ENCODE measurements around the gene FERMT2.
A peak's percentile ranks its signal among the peaks of the same experiment; 100 is the strongest.

The FERMT2 gene

DNA sequence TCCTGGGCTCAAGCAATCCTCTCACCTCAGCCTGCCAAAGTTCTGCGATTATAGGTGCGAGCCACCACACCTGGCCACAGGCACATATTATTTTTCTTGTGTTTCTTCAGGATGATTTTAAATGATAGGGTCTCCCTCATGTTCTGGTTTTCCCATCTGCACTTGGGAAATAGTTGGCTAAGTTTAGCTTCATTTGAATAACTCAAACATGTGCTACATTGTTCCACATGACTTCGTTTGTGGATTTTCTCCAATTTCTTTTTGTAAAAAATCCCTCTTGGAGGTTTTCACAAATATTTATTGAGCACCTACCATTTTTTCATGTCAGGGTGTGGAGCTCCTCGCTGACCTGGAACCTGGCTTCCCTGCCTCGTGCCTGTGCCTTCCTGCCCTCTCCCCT is 104.3 kb downstream of the FERMT2 start:
- no peak overlapping the region for H3K4me3 ChIP-seq (ENCODE audit: low read length)
- TF ChIP-seq, protein P1, sequence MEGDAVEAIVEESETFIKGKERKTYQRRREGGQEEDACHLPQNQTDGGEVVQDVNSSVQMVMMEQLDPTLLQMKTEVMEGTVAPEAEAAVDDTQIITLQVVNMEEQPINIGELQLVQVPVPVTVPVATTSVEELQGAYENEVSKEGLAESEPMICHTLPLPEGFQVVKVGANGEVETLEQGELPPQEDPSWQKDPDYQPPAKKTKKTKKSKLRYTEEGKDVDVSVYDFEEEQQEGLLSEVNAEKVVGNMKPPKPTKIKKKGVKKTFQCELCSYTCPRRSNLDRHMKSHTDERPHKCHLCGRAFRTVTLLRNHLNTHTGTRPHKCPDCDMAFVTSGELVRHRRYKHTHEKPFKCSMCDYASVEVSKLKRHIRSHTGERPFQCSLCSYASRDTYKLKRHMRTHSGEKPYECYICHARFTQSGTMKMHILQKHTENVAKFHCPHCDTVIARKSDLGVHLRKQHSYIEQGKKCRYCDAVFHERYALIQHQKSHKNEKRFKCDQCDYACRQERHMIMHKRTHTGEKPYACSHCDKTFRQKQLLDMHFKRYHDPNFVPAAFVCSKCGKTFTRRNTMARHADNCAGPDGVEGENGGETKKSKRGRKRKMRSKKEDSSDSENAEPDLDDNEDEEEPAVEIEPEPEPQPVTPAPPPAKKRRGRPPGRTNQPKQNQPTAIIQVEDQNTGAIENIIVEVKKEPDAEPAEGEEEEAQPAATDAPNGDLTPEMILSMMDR (conservative IDR thresholded peaks at IDR 0.05; ENCODE audit: low read length) = no peak
- DNase-seq (ENCODE audit: low read depth) = peak; percentile 22

DNA sequence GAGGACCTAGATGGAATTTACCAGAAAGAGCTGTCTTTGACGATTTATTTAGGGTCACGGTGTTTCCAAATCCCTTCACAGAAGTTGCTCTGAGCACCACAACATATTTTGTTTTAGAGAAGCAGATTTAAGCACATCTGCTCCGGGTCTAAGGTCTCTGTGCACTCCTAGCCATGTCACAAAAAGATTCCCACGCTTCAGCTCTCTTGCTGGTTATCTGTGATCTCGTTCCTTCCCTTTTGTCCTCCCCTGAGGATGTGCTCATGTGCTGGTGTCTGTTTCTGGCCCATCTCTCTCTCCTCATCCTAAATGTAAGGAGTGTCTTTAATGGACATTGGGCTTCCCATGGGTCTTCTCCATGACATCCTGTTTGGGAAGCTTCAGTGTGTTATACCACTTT is 105.8 kb downstream of the FERMT2 start:
- TF ChIP-seq, protein P1 (conservative IDR thresholded peaks at IDR 0.05; ENCODE audit: low read length) = no peak
- no peak overlapping the region for H3K4me3 ChIP-seq (ENCODE audit: low read length)
- DNase-seq (ENCODE audit: low read depth) = peak; percentile 24

DNA sequence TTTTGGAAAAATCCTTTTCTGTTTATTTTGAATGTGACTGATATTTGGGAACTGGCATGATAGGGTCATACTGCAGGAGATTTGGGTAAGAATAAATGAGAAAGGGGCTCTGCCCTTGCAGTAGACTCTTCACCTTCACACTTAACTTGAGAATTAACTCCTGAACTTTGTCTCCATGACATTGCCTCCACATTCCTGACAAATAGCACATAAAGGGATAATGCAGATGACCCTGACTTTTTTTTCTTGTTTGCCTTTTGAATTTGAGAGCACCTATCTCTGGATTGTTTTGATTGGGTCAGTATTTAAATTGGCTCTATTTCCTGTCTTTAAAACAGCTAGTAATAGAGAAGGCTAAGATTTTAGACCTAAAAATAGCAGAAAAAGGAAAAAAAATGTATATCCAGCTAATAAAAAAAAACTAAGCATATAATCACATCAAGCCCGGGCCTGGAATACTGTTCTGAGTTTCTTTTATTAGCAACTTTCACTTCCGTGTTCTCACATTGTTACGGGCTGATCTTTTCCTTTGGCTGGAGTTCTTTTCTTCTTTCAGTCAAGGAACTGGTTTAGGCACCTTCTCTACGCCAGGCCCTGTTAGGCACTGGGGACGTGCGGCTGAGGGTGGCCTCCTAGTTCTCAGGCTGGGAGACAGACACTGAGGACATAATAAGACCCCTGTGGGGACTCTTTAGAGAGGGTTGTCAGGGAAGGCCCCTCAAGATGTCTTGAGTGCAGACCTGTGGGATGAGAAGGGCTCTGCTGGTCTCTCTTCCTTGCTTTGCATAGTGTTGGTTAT is 106.4 kb downstream of the FERMT2 start:
- H3K4me3 ChIP-seq (ENCODE audit: low read length) = no peak overlapping the region
- DNase-seq (ENCODE audit: low read depth) = peak; percentile 28
- TF ChIP-seq, protein P1 (conservative IDR thresholded peaks at IDR 0.05; ENCODE audit: low read length) = no peak

DNA sequence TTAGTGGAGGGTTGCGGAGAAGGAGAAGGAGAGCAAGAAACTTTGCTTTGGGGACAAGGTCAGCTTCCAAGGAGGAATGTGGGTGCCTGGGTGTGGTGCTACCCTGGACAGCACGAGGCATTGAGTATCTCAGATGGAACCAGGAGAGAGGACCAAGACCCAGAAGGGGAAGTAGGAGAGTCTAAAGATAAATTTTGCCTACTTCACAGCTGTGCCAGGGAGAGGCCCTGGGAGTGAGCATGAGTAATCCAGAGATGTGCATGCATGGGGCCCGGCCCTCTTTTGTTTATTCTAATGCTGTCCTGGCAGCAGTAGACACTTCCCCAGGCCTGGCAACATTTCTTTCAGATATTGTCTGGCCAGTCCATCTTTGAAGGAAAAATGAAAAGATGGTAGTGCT is 110.0 kb downstream of the FERMT2 start:
- no peak overlapping the region for H3K4me3 ChIP-seq (ENCODE audit: low read length)
- DNase-seq (ENCODE audit: low read depth) = peak; percentile 69
- TF ChIP-seq, protein P1 (conservative IDR thresholded peaks at IDR 0.05; ENCODE audit: low read length) = no peak

DNA sequence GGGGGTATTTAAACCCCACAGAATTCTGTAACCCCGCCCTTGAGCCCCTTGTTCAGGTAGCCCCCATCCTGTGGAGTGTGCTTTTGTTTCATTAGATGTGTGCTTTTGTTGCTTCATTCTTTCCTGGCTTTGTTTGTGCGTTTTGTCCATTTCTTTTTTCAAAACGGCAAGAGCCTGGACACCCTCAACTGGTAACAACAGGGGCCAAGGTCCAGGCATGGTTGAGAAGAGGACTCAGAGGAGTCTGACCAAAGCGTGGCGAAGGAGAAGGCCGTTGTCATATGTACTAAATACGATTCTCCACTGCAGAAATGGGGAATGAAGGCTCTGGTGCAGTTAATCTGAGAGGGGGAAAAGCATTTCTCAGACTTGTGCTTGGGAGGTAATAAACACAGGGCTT is 113.4 kb downstream of the FERMT2 start:
- no peak overlapping the region for H3K4me3 ChIP-seq (ENCODE audit: low read length)
- TF ChIP-seq, protein P1 (conservative IDR thresholded peaks at IDR 0.05; ENCODE audit: low read length) = no peak
- no peak for DNase-seq (ENCODE audit: low read depth)

DNA sequence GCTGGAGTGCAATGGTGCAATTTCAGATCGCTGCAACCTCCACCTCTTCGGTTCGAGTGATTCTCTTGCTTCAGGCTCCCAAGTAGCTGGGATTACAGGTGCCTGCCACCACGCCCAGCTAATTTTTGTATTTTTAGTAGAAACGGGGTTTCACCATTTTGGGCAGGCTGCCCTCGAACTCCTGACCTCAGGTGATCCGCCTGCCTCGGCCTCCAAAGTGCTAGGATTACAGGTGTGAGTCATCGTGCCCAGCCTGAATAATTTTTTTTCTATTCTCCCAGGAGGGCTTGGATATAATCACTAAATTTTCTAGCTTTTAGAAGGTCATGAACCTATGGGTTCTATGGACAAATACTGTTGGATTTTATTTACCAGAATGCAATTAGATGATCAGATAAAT is 114.8 kb downstream of the FERMT2 start:
- TF ChIP-seq, protein P1 (conservative IDR thresholded peaks at IDR 0.05; ENCODE audit: low read length) = no peak
- DNase-seq (ENCODE audit: low read depth) = no peak
- H3K4me3 ChIP-seq (ENCODE audit: low read length) = no peak overlapping the region
